Globus pallidus (tissue), 1 donor: ENCODE results near the gene PVALEF.
"Not testable (repeated sequence)": the region's sequence is repeated elsewhere in the genome, so short reads cannot be mapped to it uniquely, and the experiment has no call there.

Experiments
- DNase-seq: peaks from one replicate; pipeline ENCODE4 v3.0.0-alpha.2; 2015; ENCODE audit warnings: low spot score

PVALEF gene

GRCh38 chr17:81144423-81144781 is 20.9 kb upstream of the PVALEF start:
- DNase-seq = no peak

- DNase-seq = not testable (repeated sequence)
Observed at GRCh38 chr17:81146208-81146607, 19.1 kb upstream of the PVALEF start.

- no peak for DNase-seq
Observed at GRCh38 chr17:81147701-81148100, 17.6 kb upstream of the PVALEF start.

DNA sequence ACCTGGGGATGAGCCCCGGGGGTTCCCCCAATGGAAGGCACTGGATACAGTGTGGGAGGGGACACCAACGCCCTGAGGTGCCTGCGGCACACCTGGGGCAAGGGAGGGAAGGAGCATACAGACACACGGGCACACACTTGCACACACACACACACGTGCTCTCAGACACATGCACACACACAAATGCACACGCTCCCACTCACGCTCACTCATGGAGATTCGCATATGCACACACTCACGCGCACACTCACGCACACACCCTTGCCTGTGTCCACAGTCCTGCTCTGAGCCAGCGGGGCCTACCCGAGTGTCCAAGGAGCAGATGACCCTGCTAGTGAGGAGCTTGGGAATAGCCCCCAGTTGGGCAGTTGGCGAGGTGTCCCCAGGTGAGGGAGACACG is 16.7 kb upstream of the PVALEF start:
- no peak for DNase-seq

- no peak for DNase-seq
Observed at GRCh38 chr17:81148986-81149533, 16.2 kb upstream of the PVALEF start.

- no peak for DNase-seq
Observed at GRCh38 chr17:81150377-81151077, 14.8 kb upstream of the PVALEF start.

DNA sequence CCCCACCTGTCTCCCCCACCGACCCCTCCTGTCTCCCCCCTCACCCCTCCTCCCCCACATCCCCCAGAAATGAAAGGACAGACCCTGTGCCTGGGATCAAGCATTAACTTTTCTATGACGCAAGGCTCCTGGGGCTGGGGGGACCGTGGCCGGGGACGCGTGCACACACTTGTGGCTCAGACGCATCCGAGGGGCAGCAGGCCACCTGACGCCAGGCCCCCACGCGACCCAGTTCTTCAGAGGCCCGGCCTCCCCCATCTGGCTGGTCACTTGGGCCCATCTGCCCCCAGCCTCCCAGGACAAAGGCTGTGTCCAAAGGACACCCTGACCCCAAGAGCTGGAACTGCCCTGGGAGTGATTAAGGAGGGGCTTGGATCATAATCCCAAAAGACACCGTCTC is 14.0 kb upstream of the PVALEF start:
- DNase-seq = no peak

GRCh38 chr17:81152288-81152828 is 12.9 kb upstream of the PVALEF start:
- DNase-seq = no peak

- peak; percentile 95 for DNase-seq
Observed at GRCh38 chr17:81153340-81153803, 11.9 kb upstream of the PVALEF start.

DNA sequence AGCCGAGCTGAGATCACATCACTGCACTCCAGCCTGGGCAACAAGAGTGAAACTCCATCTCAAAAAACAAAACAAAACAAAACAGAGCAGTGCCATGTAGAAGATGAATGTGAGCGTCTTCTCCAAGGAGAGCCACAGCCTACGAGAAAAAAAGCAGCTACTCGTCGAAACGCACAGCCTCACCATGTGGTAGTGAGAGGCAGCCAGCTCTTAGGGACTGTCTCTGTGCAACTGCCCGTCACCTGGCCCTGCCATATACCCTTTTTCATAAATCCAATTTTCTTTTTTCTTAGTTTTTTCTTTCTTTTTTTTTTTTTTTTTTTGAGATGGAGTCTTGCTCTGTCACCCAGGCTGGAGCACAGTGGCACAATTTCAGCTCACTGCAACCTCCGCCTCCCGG is 11.3 kb upstream of the PVALEF start:
- not testable (repeated sequence) for DNase-seq

GRCh38 chr17:81154961-81155360 is 10.3 kb upstream of the PVALEF start:
- no peak for DNase-seq

GRCh38 chr17:81156866-81157805 is 8.2 kb upstream of the PVALEF start:
- no peak for DNase-seq

GRCh38 chr17:81157848-81158687 is 7.2 kb upstream of the PVALEF start:
- no peak for DNase-seq

- DNase-seq = no peak
Observed at GRCh38 chr17:81158688-81159590, 6.4 kb upstream of the PVALEF start.

- DNase-seq = no peak
Observed at GRCh38 chr17:81159611-81160265, 5.6 kb upstream of the PVALEF start.

DNA sequence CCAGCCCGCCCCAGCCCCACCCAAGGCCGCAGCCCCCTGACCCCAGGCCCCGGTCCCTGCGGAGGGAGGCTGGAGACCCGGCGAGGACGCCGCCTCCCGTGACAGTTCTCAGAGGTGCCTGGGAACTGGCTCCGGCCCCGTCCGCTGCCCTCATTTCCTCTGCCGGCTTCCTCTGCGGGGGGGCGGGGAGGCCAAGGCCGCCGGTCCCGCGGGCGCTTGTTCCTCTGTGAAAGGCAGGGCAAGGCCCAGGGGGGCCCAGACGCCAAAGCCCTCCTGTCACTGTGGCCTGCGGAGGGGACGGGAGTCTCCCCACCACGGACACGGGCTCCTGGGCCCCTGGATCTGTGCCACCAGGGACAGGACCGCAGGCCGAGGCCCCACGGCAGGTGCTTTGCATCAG is 5.0 kb upstream of the PVALEF start:
- DNase-seq = no peak

- DNase-seq = no peak
Observed at GRCh38 chr17:81160747-81161453, 4.4 kb upstream of the PVALEF start.

DNA sequence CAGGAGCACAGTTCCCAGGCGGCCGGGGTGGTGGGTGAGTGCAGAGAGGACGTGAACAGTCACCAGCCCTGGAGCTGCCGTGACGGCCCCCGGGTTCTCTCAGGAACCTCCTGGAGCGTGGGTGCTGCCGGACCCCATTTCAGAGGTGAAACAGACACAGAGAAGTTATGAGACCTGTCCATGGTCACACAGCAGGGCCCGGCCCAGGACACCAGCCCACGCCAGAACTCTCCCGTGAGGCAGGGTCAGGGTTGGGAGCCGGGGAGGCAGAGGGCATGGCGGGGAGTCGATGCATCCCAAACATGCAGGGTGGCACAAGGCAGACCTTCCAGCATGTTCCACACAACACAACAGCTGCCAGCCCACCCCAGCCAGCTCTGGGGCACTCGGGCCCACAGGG is 3.8 kb upstream of the PVALEF start:
- DNase-seq = no peak

DNA sequence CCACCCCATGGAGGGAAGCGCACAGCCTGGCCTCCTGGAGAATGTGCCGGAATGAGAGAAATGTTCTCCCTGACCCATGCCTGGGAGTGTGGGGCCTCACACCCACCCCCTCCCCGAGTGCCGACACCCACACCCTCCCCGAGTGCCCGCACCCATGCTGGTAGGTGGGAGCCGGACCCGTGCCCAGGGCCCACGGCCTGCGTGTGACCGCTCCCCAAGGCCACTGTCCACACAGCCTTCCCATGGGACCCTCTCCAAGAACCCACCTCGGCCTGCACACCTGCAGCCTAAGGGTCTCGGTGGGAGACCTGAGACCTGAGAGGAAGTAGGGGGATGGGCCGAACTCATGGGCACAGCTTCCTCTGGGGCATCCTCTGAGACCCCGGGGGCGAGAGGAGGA is 3.3 kb upstream of the PVALEF start:
- DNase-seq = no peak
